GM23248 (cell line): ENCODE results near the gene PKN3. TPM values are rescaled to one million over a fixed set of nuclear protein-coding genes. Genes with fewer than 3 reads are reported as not detected.
"Not testable (repeated sequence)": the region's sequence is repeated elsewhere in the genome, so short reads cannot be mapped to it uniquely, and the experiment has no call there.

ENCODE experiments used
- DNase-seq: peaks from one replicate; pipeline ENCODE4 v3.0.0-alpha.2; 2015
- H2AFZ ChIP-seq: fragments of 200-600 bp; sonication (generic); 2 replicates; pipeline ENCODE4 v1.6.1; 2016; ENCODE audit warnings: antibody characterized with exemption
- H3F3A ChIP-seq: fragments of 200-600 bp; sonication (generic); 2 replicates; pipeline ENCODE4 v1.6.1; 2016; ENCODE audit warnings: mild to moderate bottlenecking, antibody characterized with exemption, mixed run types; ENCODE audit not compliant: insufficient read depth
- H3K27ac ChIP-seq: fragments of 200-600 bp; sonication (generic); 2 replicates; pipeline ENCODE4 v1.5.1; 2016; ENCODE audit warnings: mild to moderate bottlenecking
- H3K27me3 ChIP-seq: fragments of 200-600 bp; sonication (generic); replicated peaks from 2 replicates; pipeline ENCODE4 v1.6.1; 2016; ENCODE audit warnings: mild to moderate bottlenecking; ENCODE audit not compliant: insufficient read depth
- H3K36me3 ChIP-seq: fragments of 200-600 bp; sonication (generic); 2 replicates; pipeline ENCODE4 v1.6.1; 2016; ENCODE audit warnings: low read depth, mild to moderate bottlenecking
- H3K4me1 ChIP-seq: fragments of 200-600 bp; sonication (generic); 2 replicates; pipeline ENCODE4 v1.6.1; 2016; ENCODE audit warnings: mild to moderate bottlenecking; ENCODE audit not compliant: insufficient read depth
- H3K4me2 ChIP-seq: fragments of 200-600 bp; sonication (generic); one replicate; pipeline ENCODE4 v1.6.1; 2016; ENCODE audit warnings: mild to moderate bottlenecking; ENCODE audit not compliant: unreplicated experiment
- H3K4me3 ChIP-seq: fragments of 200-600 bp; sonication (generic); 2 replicates; pipeline ENCODE4 v1.5.1; 2016; ENCODE audit warnings: mild to moderate bottlenecking
- H3K79me2 ChIP-seq: fragments of 200-600 bp; sonication (generic); 2 replicates; pipeline ENCODE4 v1.6.1; 2016; ENCODE audit warnings: mild to moderate bottlenecking; ENCODE audit not compliant: insufficient read depth
- H3K9ac ChIP-seq: fragments of 200-600 bp; sonication (generic); 2 replicates; pipeline ENCODE4 v1.6.1; 2016; ENCODE audit warnings: mild to moderate bottlenecking
- H3K9me2 ChIP-seq: fragments of 200-600 bp; sonication (generic); 2 replicates; pipeline ENCODE4 v1.6.1; 2016; ENCODE audit warnings: mixed run types, mild to moderate bottlenecking, moderate library complexity; ENCODE audit not compliant: insufficient read depth
- H3K9me3 ChIP-seq: fragments of 200-600 bp; sonication (generic); one replicate; pipeline ENCODE4 v1.6.1; 2017; ENCODE audit warnings: low read depth
- H4K20me1 ChIP-seq: fragments of 200-600 bp; sonication (generic); 2 replicates; pipeline ENCODE4 v1.6.0; 2016; ENCODE audit not compliant: insufficient read depth
- EZH2 ChIP-seq: fragments of 200-600 bp; sonication (generic); IDR thresholded peaks from 2 replicates; pipeline ENCODE4 v1.6.1; 2018; ENCODE audit warnings: antibody characterized with exemption, mild to moderate bottlenecking; ENCODE audit not compliant: insufficient read depth, poor library complexity, severe bottlenecking
- EZH2phosphoT487 ChIP-seq: fragments of 200-600 bp; sonication (generic); IDR thresholded peaks from 2 replicates; pipeline ENCODE4 v1.6.1; 2018; ENCODE audit warnings: antibody characterized with exemption, moderate library complexity, mild to moderate bottlenecking, low read depth; ENCODE audit not compliant: insufficient read depth
- WGBS, 2 experiments: methylation state at CpG; one replicate each; pipeline ENCODE4 v1.1.6; 2015 to 2017; ENCODE audit warnings: low lambda C conversion rate in 2 of 2, low coverage in 1 of 2; ENCODE audit errors: missing lambda C conversion rate in 2 of 2; 5-methylcytosine and 5-hydroxymethylcytosine counted together
- in situ Hi-C: fragments of 300-500 bp; cut with MboI; formaldehyde crosslinking; loops from 2 replicates; pipeline ENCODE4 v1.15.0; 2020
- polyA plus RNA-seq: library from polyadenylated mRNA; unstranded; fragments of >200 nt; fragmentation: Nextera tagmentation; extraction: Ambion mirVana; gene quantifications from 2 replicates; pipeline ENCODE4 v1.2.1, GENCODE V29; 2016
- total RNA-seq: library from RNA; depleted of rRNA; stranded (reverse); fragments of >200 nt; shearing (Covaris generic); gene quantifications from 2 replicates; pipeline ENCODE4 v1.2.3, GENCODE V29; 2014

The PKN3 gene
- total and polyA plus RNA-seq, 2 experiments from 2014 or later: 0.95 to 2.1 TPM

- DNase-seq: no peak
- Histone ChIP-seq H3K4me2 (no peak overlapping the region), H3K9me2 (no peaks in the 10 kb centered on the region), H3F3A (peaks cover 44% of the 10 kb centered on the region), H2AFZ (no peak overlapping the region), H3K27ac (no peak overlapping the region), H3K4me1 (peaks cover 5% of the 10 kb centered on the region; the same call in 1 of the 2 replicates), H3K9me3 (no peaks in the 10 kb centered on the region), H3K9ac (no peak overlapping the region), H3K79me2 (peaks cover 25% of the 10 kb centered on the region), H3K27me3 (no peaks in the 10 kb centered on the region), H3K4me3 (no peak overlapping the region), H4K20me1 (no peaks in the 10 kb centered on the region), H3K36me3 (peaks cover 44% of the 10 kb centered on the region)
- WGBS, 2 experiments: 75 to 76% methylated on average over 8 of the region's 8 CpGs
- TF ChIP-seq EZH2: no peak
- TF ChIP-seq EZH2phosphoT487: no peak
- in situ Hi-C loops: no loop called here
These were observed 5.2 kb upstream of the PKN3 start for GRCh38 chr9:128696923-128697707.

DNA sequence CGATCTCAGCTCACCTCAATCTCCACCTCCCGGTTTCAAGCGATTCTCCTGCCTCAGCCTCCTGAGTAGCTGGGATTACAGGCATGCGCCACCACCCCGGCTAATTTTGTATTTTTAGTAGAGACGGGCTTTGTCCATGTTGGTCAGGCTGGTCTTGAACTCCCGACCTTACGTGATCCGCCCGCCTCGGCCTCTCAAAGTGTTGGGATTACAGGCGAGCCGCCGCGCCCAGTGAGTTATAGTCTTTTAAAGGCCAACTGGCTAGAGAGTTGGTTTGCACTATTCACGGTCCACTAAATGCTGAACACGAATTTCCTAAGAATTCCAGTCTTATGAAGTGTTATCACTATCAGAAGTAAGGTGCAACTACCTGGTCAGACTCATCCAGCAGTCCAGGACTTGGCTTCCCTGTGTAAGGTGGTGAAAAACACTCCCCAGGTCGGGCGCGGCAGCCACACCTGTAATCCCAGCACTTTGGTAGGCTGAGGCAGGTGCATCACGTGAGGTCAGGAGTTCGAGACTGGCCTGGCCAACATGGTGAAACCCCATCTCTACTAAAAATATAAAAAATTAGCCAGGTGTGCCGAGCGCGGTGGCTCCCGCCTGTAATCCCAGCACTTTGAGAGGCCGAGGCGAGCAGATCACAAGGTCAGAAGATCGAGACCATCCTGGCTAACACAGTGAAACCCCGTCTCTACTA is 3.1 kb upstream of the PKN3 start:
- H2AFZ ChIP-seq, H3K4me1 ChIP-seq, DNase-seq, H3K79me2 ChIP-seq, H3K9me3 ChIP-seq, in situ Hi-C loops, H3K4me3 ChIP-seq, H3K4me2 ChIP-seq, H3K9ac ChIP-seq, H4K20me1 ChIP-seq, H3K9me2 ChIP-seq, H3K27ac ChIP-seq, H3K27me3 ChIP-seq: not testable (repeated sequence)
- WGBS, 2 experiments: 90 to 94% methylated on average over 30 of the region's 30 CpGs
- peaks cover 23% of the 10 kb centered on the region for H3K36me3 ChIP-seq
- H3F3A ChIP-seq: peaks cover 25% of the 10 kb centered on the region

- H3K27me3 ChIP-seq: no peaks in the 10 kb centered on the region
- no peak overlapping the region for H3K27ac ChIP-seq
- TF ChIP-seq EZH2phosphoT487 (no peak), EZH2 (no peak)
- peaks cover 15% of the 10 kb centered on the region for H3F3A ChIP-seq
- no peaks in the 10 kb centered on the region for H4K20me1 ChIP-seq
- H3K36me3 ChIP-seq: peaks cover 10% of the 10 kb centered on the region
- no peak for DNase-seq
- in situ Hi-C loops: no loop called here
- H2AFZ ChIP-seq: no peak overlapping the region
- 68 to 71% methylated on average over 10 of the region's 10 CpGs for WGBS, 2 experiments
- no peak overlapping the region for H3K9ac ChIP-seq
- peaks cover 5% of the 10 kb centered on the region; the same call in 1 of the 2 replicates for H3K4me1 ChIP-seq
- no peaks in the 10 kb centered on the region for H3K79me2 ChIP-seq
- no peaks in the 10 kb centered on the region for H3K9me3 ChIP-seq
- H3K4me3 ChIP-seq: no peak overlapping the region
- H3K4me2 ChIP-seq: no peak overlapping the region
- H3K9me2 ChIP-seq: no peaks in the 10 kb centered on the region
These were observed 962 bp upstream of the PKN3 start for GRCh38 chr9:128701227-128701854.

DNA sequence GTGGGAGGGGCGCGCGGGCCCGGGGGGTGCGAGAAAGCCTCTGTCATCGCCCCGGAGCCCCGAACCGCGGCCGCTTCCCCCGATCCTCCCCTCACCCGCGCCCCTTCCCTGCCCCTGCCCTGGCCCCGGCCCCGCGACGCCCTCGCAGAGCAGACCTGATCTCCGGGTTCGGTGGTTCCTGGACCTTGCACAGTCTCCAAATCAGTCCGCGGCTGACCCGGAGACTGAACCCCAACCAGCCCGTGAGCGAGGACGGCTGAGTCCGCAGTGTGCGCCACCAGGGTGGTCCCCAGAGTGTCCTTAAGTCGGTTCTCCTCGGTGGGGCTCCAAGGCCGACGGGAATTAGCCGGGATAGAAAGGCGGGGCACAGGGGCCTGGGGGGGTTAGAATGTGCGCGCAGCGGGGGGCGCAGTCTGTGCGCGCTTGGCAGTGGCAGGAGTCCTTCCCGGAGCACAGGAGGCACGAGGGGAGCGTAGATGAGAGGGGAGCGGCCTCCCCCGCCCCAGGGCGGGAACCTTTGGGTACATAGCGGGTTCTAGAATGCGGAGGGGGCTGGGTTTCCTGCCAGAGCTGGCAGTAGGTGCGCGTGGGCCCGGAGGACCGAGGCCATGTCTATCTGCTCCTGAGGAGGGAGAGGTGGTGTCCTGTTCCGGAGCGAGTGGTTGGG is 779 bp downstream of the PKN3 start:
- H3K36me3 ChIP-seq: no peaks in the 10 kb centered on the region
- H3K79me2 ChIP-seq: no peaks in the 10 kb centered on the region
- no peaks in the 10 kb centered on the region for H3F3A ChIP-seq
- H3K9me2 ChIP-seq: no peaks in the 10 kb centered on the region
- peak overlapping the region; percentile 67 for H3K9ac ChIP-seq
- H3K27ac ChIP-seq: no peak overlapping the region
- 15 to 23% methylated on average over 19 to 54 of the region's 55 CpGs for WGBS, 2 experiments
- H4K20me1 ChIP-seq: no peaks in the 10 kb centered on the region
- peak; percentile 27 for DNase-seq
- in situ Hi-C loops: no loop called here
- H3K4me2 ChIP-seq: peak overlapping the region; percentile 75
- no peaks in the 10 kb centered on the region for H3K27me3 ChIP-seq
- H3K4me1 ChIP-seq: no peaks in the 10 kb centered on the region
- no peak for TF ChIP-seq EZH2phosphoT487
- TF ChIP-seq EZH2: no peak
- peak overlapping the region; percentile 78 for H2AFZ ChIP-seq
- no peaks in the 10 kb centered on the region for H3K9me3 ChIP-seq
- H3K4me3 ChIP-seq: peak overlapping the region; percentile 80
